HepG2 (cell line): ENCODE results near the gene MTA3. TPM values are rescaled to one million over a fixed set of nuclear protein-coding genes. Genes with fewer than 3 reads are reported as not detected.

Source experiments
- ARNT2 ChIP-seq: sonication (generic); formaldehyde crosslinking; IDR thresholded peaks from 2 replicates; pipeline ENCODE4 v1.8.0; 2022; ENCODE audit warnings: mild to moderate bottlenecking, low read depth, missing genetic modification reagents, moderate library complexity
- ATF7-NPFF ChIP-seq: sonication (generic); formaldehyde crosslinking; IDR thresholded peaks from 2 replicates; pipeline ENCODE4 v1.8.1; 2023; ENCODE audit warnings: mild to moderate bottlenecking, low read depth, missing genetic modification reagents, moderate library complexity
- BORCS8-MEF2B ChIP-seq: sonication (generic); formaldehyde crosslinking; IDR thresholded peaks from 2 replicates; pipeline ENCODE4 v1.8.0; 2022; ENCODE audit warnings: mild to moderate bottlenecking, missing genetic modification reagents
- CBX1 ChIP-seq: IDR thresholded peaks from one replicate; pipeline ENCODE4 v1.6.1; 2016; ENCODE audit warnings: antibody characterized with exemption, low read depth
- CHD4 ChIP-seq: fragments of 200-600 bp; sonication (generic); IDR thresholded peaks from 2 replicates; pipeline ENCODE4 v1.7.0; 2017; ENCODE audit warnings: mild to moderate bottlenecking, low read length, borderline replicate concordance
- FOXP1 ChIP-seq, 2 experiments: fragments of 450-650 bp in 1 of 2; IDR thresholded peaks; 2 replicates each; pipeline ENCODE4 v1.6.1; 2017 to 2018; ENCODE audit warnings: antibody characterized with exemption in 1 of 2
- HDAC2 ChIP-seq: sonication (generic); formaldehyde crosslinking; IDR thresholded peaks from 2 replicates; pipeline ENCODE4 v1.4.0; 2020; ENCODE audit warnings: missing genetic modification reagents
- MAFF ChIP-seq: IDR thresholded peaks from 2 replicates; pipeline ENCODE4 v1.6.1; 2011; ENCODE audit warnings: low read depth, low read length, improper control_type of control experiment
- MEF2D ChIP-seq: sonication (generic); formaldehyde crosslinking; IDR thresholded peaks from 2 replicates; pipeline ENCODE4 v1.5.1; 2020; ENCODE audit warnings: mild to moderate bottlenecking, missing genetic modification reagents
- NFIB ChIP-seq: sonication (generic); formaldehyde crosslinking; IDR thresholded peaks from 2 replicates; pipeline ENCODE4 v1.9.0; 2021; ENCODE audit warnings: missing genetic modification reagents, mild to moderate bottlenecking, borderline replicate concordance
- RBAK ChIP-seq: sonication (generic); formaldehyde crosslinking; IDR thresholded peaks from 2 replicates; pipeline ENCODE4 v1.5.1; 2020; ENCODE audit warnings: mild to moderate bottlenecking, missing genetic modification reagents
- SETDB1 ChIP-seq: sonication (generic); formaldehyde crosslinking; IDR thresholded peaks from 2 replicates; pipeline ENCODE4 v1.5.1; 2020; ENCODE audit warnings: missing genetic modification reagents, mild to moderate bottlenecking, borderline replicate concordance
- SMARCE1 ChIP-seq: fragments of 450-650 bp; IDR thresholded peaks from 2 replicates; pipeline ENCODE4 v1.6.1; 2017; ENCODE audit warnings: borderline replicate concordance
- SSRP1 ChIP-seq: IDR thresholded peaks from 2 replicates; pipeline ENCODE4 v1.6.1; 2016; ENCODE audit warnings: control low read depth
- TEAD2 ChIP-seq: sonication (generic); formaldehyde crosslinking; IDR thresholded peaks from 2 replicates; pipeline ENCODE4 v1.9.0; 2021; ENCODE audit warnings: missing genetic modification reagents
- U2AF2 ChIP-seq: fragments of 200-400 bp; formaldehyde crosslinking; IDR thresholded peaks from 2 replicates; pipeline ENCODE4 v1.6.1; 2017; ENCODE audit warnings: low read depth, mild to moderate bottlenecking, low read length
- ZNF382 ChIP-seq: sonication (generic); formaldehyde crosslinking; IDR thresholded peaks from 2 replicates; pipeline ENCODE4 v1.5.0; 2020; ENCODE audit warnings: missing genetic modification reagents, mild to moderate bottlenecking, borderline replicate concordance
- ZNF484 ChIP-seq: sonication (generic); formaldehyde crosslinking; IDR thresholded peaks from 2 replicates; pipeline ENCODE4 v1.5.1; 2020; ENCODE audit warnings: mild to moderate bottlenecking, low read depth, missing genetic modification reagents, borderline replicate concordance
- ZNF558 ChIP-seq: sonication (generic); formaldehyde crosslinking; IDR thresholded peaks from 2 replicates; pipeline ENCODE4 v1.9.0; 2022; ENCODE audit warnings: mild to moderate bottlenecking, missing genetic modification reagents, borderline replicate concordance
- ZNF670 ChIP-seq: sonication (generic); formaldehyde crosslinking; IDR thresholded peaks from 2 replicates; pipeline ENCODE4 v1.8.0; 2022; ENCODE audit warnings: mild to moderate bottlenecking, missing genetic modification reagents, borderline replicate concordance
- ZNF839 ChIP-seq: sonication (generic); formaldehyde crosslinking; IDR thresholded peaks from 2 replicates; pipeline ENCODE4 v1.4.0; 2020; ENCODE audit warnings: missing genetic modification reagents, mild to moderate bottlenecking, borderline replicate concordance
- polyA plus RNA-seq, 8 experiments: library from polyadenylated mRNA; depleted of rRNA in 3 of 8; stranded (reverse) in 7 of 8; unstranded in 1 of 8; fragments of >200 nt; fragmentation: Illumina TruSeq in 4 of 8; extraction: Trizol in 4 of 8; gene quantifications; 2 replicates each; pipeline versions ENCODE4 v1.2.1 to v1.2.3, GENCODE V29; 2011 to 2016; ENCODE audit warnings: low read depth in 4 of 8, missing spikeins in 1 of 8, mixed read lengths in 1 of 8; ENCODE audit not compliant: insufficient read depth in 1 of 8
- total RNA-seq, 5 experiments: library from RNA; depleted of rRNA; stranded (reverse); fragments of >200 nt; fragmentation: Illumina TruSeq; extraction: Trizol; gene quantifications; 2 replicates each; pipeline ENCODE4 v1.2.3, GENCODE V29; 2016; ENCODE audit warnings: low read depth in 1 of 5
- TF ChIP-seq, protein P1 (sequence below): sonication (generic); formaldehyde crosslinking; IDR thresholded peaks from 2 replicates; pipeline ENCODE4 v1.4.0; 2020; ENCODE audit warnings: missing genetic modification reagents, borderline replicate concordance
- TF ChIP-seq, protein P2 (sequence below): sonication (generic); formaldehyde crosslinking; IDR thresholded peaks from 2 replicates; pipeline ENCODE4 v1.5.0; 2020; ENCODE audit warnings: missing genetic modification reagents

MTA3 gene
- total and polyA plus RNA-seq, 2 of the 13 experiments (the other 11 are each of a cell fraction or from before 2014, with no cell fraction given), result 48.8 to 77.8 TPM

DNA sequence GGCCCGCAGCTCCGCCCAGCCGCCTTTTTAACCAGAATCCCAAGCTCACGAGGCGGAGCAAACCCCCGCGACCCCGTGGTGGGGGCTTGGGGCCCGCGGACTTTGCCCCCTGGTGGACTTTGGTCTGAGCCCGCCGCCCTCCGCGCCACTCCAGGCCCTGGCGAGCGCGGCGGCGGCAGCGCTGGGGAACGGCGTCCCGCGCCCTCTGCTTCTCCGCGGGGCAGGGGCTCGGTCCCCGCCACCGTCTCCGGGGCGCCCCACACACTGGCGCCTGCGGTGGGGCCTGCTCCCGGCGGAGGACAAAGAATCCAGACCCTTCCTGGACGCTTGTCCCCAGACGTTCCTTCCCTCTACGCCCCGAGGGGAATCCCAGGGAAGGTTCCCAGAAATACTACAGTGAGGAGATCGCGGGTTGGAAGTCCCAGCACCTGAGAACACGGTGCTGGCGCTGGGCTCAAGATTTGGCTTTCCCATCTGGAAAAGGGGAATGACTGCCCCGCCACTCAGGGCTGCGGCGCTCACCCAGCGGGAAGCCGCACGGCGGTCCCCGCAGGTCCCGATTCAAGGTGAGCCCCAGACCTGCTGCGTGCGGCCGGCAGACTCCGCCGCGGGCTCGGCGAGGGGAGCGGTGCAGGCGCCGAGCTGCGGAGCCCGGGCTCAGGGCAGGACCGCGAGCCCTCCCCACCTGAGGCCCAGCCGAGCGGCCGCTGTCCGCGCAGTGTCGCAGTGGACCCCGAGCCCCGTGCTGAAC lies 224.3 kb downstream of the MTA3 start, which contains the start of gene HAAO (continued):
- TF ChIP-seq, protein P1, sequence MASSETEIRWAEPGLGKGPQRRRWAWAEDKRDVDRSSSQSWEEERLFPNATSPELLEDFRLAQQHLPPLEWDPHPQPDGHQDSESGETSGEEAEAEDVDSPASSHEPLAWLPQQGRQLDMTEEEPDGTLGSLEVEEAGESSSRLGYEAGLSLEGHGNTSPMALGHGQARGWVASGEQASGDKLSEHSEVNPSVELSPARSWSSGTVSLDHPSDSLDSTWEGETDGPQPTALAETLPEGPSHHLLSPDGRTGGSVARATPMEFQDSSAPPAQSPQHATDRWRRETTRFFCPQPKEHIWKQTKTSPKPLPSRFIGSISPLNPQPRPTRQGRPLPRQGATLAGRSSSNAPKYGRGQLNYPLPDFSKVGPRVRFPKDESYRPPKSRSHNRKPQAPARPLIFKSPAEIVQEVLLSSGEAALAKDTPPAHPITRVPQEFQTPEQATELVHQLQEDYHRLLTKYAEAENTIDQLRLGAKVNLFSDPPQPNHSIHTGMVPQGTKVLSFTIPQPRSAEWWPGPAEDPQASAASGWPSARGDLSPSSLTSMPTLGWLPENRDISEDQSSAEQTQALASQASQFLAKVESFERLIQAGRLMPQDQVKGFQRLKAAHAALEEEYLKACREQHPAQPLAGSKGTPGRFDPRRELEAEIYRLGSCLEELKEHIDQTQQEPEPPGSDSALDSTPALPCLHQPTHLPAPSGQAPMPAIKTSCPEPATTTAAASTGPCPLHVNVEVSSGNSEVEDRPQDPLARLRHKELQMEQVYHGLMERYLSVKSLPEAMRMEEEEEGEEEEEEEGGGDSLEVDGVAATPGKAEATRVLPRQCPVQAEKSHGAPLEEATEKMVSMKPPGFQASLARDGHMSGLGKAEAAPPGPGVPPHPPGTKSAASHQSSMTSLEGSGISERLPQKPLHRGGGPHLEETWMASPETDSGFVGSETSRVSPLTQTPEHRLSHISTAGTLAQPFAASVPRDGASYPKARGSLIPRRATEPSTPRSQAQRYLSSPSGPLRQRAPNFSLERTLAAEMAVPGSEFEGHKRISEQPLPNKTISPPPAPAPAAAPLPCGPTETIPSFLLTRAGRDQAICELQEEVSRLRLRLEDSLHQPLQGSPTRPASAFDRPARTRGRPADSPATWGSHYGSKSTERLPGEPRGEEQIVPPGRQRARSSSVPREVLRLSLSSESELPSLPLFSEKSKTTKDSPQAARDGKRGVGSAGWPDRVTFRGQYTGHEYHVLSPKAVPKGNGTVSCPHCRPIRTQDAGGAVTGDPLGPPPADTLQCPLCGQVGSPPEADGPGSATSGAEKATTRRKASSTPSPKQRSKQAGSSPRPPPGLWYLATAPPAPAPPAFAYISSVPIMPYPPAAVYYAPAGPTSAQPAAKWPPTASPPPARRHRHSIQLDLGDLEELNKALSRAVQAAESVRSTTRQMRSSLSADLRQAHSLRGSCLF (CRISPR knock-in tag), result peak; percentile 82; the same call in 1 of the 2 replicates
- TF ChIP-seq SMARCE1, result no peak
- TF ChIP-seq CHD4, result no peak; the same call in 1 of the 2 replicates
- TF ChIP-seq, protein P2, sequence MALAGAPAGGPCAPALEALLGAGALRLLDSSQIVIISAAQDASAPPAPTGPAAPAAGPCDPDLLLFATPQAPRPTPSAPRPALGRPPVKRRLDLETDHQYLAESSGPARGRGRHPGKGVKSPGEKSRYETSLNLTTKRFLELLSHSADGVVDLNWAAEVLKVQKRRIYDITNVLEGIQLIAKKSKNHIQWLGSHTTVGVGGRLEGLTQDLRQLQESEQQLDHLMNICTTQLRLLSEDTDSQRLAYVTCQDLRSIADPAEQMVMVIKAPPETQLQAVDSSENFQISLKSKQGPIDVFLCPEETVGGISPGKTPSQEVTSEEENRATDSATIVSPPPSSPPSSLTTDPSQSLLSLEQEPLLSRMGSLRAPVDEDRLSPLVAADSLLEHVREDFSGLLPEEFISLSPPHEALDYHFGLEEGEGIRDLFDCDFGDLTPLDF (CRISPR knock-in tag), result peak; percentile 95
- peak; percentile 90 for TF ChIP-seq MEF2D (CRISPR knock-in tag)
- no peak for TF ChIP-seq FOXP1 (IDR thresholded peaks at IDR 0.05)
- peak; percentile 69 for TF ChIP-seq FOXP1 (CRISPR knock-in tag; IDR thresholded peaks at IDR 0.05)
- TF ChIP-seq ZNF382, result no peak
- TF ChIP-seq SETDB1, result no peak
- no peak for TF ChIP-seq NFIB (CRISPR knock-in tag)
- TF ChIP-seq ZNF839 (CRISPR knock-in tag), result no peak; the same call in 1 of the 2 replicates
- peak; percentile 96; the same call in 1 of the 2 replicates for TF ChIP-seq ZNF558 (CRISPR knock-in tag)
- peak; percentile 82 for TF ChIP-seq SSRP1 (CRISPR knock-in tag)
- peak; percentile 74; the same call in 1 of the 2 replicates for TF ChIP-seq ZNF484 (CRISPR knock-in tag)
- TF ChIP-seq MAFF, result no peak
- TF ChIP-seq CBX1, result no peak
- TF ChIP-seq ATF7-NPFF, result peak; percentile 98
- no peak; the same call in 1 of the 2 replicates for TF ChIP-seq U2AF2
- peak; percentile 94 for TF ChIP-seq TEAD2 (CRISPR knock-in tag)
- TF ChIP-seq ZNF670, result peak; percentile 98
- TF ChIP-seq ARNT2 (CRISPR knock-in tag), result peak; percentile 99
- TF ChIP-seq RBAK (CRISPR knock-in tag), result 0 out of 2 replicates have a peak, but pooled peaks have one; percentile 46
- TF ChIP-seq BORCS8-MEF2B (CRISPR knock-in tag), result peak; percentile 93
- TF ChIP-seq HDAC2 (CRISPR knock-in tag), result peak; percentile 96
